Trophoblast cell (in vitro differentiated cells and primary cell): ENCODE data around the gene SANBR.

ENCODE experiments used
- DNase-seq, 2 donors: peaks; one replicate each; pipeline ENCODE4 v3.0.0-alpha.2; 2016
- H2AFZ ChIP-seq: 2 replicates; pipeline ENCODE4 v1.6.1; 2013; ENCODE audit warnings: low read length, moderate library complexity, mild to moderate bottlenecking; ENCODE audit not compliant: insufficient read depth, poor library complexity
- H2AK5ac ChIP-seq: 2 replicates; pipeline ENCODE4 v1.6.1; 2013; ENCODE audit warnings: mild to moderate bottlenecking, low read length
- H2BK120ac ChIP-seq: 2 replicates; pipeline ENCODE4 v1.6.1; 2013; ENCODE audit warnings: low read length, mild to moderate bottlenecking, moderate library complexity; ENCODE audit not compliant: insufficient read depth, poor library complexity
- H2BK12ac ChIP-seq: 2 replicates; pipeline ENCODE4 v1.6.1; 2013; ENCODE audit warnings: mild to moderate bottlenecking, low read length, moderate library complexity
- H2BK5ac ChIP-seq: 2 replicates; pipeline ENCODE4 v1.6.1; 2013; ENCODE audit warnings: low read length, low read depth, moderate library complexity, mild to moderate bottlenecking; ENCODE audit not compliant: poor library complexity
- H3K14ac ChIP-seq: 2 replicates; pipeline ENCODE4 v1.6.1; 2013; ENCODE audit warnings: mild to moderate bottlenecking, low read length
- H3K18ac ChIP-seq: 2 replicates; pipeline ENCODE4 v1.6.1; 2013; ENCODE audit warnings: mild to moderate bottlenecking, low read length
- H3K23ac ChIP-seq: 2 replicates; pipeline ENCODE4 v1.6.1; 2013; ENCODE audit warnings: low read length
- H3K27ac ChIP-seq: 2 replicates; pipeline ENCODE4 v1.5.1; 2013; ENCODE audit warnings: low read depth, mild to moderate bottlenecking, inconsistent platforms, low read length, moderate library complexity
- H3K27me3 ChIP-seq: 2 replicates; pipeline ENCODE4 v1.6.1; 2013; ENCODE audit warnings: inconsistent platforms, mild to moderate bottlenecking, low read length, moderate library complexity; ENCODE audit not compliant: insufficient read depth
- H3K36me3 ChIP-seq, 2 experiments: 1 replicate in 1 of 2; 2 replicates in 1 of 2; pipeline ENCODE4 v1.6.1; 2013; ENCODE audit warnings: low read length in 2 of 2, mild to moderate bottlenecking in 2 of 2, moderate library complexity in 1 of 2; ENCODE audit not compliant: insufficient read depth in 2 of 2, control insufficient read depth in 1 of 2
- H3K4ac ChIP-seq: 2 replicates; pipeline ENCODE4 v1.6.1; 2013; ENCODE audit warnings: low read depth, mild to moderate bottlenecking, low read length, moderate library complexity
- H3K4me1 ChIP-seq, 2 experiments: 1 replicate in 1 of 2; 2 replicates in 1 of 2; pipeline ENCODE4 v1.6.1; 2013; ENCODE audit warnings: low read length in 2 of 2, mild to moderate bottlenecking in 2 of 2, moderate library complexity in 1 of 2; ENCODE audit not compliant: insufficient read depth in 2 of 2, control insufficient read depth in 1 of 2
- H3K4me2 ChIP-seq: 2 replicates; pipeline ENCODE4 v1.6.1; 2013; ENCODE audit warnings: inconsistent platforms, mild to moderate bottlenecking, low read length, moderate library complexity
- H3K4me3 ChIP-seq: 2 replicates; pipeline ENCODE4 v1.5.1; 2013; ENCODE audit warnings: mild to moderate bottlenecking, low read depth, low read length, inconsistent platforms
- H3K79me1 ChIP-seq: one replicate; pipeline ENCODE4 v1.6.1; 2013; ENCODE audit warnings: low read length
- H3K79me2 ChIP-seq: 2 replicates; pipeline ENCODE4 v1.6.1; 2013; ENCODE audit warnings: low read length, mild to moderate bottlenecking; ENCODE audit not compliant: control insufficient read depth, insufficient read depth, poor library complexity
- H3K9ac ChIP-seq: 2 replicates; pipeline ENCODE4 v1.6.1; 2013; ENCODE audit warnings: mild to moderate bottlenecking, low read length
- H3K9me3 ChIP-seq: 2 replicates; pipeline ENCODE4 v1.6.1; 2013; ENCODE audit warnings: low read depth, mild to moderate bottlenecking, control low read depth, inconsistent platforms, low read length; ENCODE audit not compliant: insufficient read depth
- H4K12ac ChIP-seq: 2 replicates; pipeline ENCODE4 v1.6.1; 2013; ENCODE audit warnings: low read depth, mild to moderate bottlenecking, low read length, moderate library complexity
- H4K8ac ChIP-seq: 2 replicates; pipeline ENCODE4 v1.6.1; 2013; ENCODE audit warnings: low read depth, mild to moderate bottlenecking, low read length, moderate library complexity
- H4K91ac ChIP-seq: one replicate; pipeline ENCODE4 v1.6.1; 2013; ENCODE audit warnings: low read depth, mild to moderate bottlenecking, low read length, moderate library complexity
- WGBS: extraction: QIAGEN DNeasy Blood & Tissue Kit; methylation state at CpG from one replicate; pipeline ENCODE4 v1.1.7; 2013; ENCODE audit warnings: missing lambda C conversion rate; ENCODE audit not compliant: insufficient read length, insufficient coverage; ENCODE audit errors: extremely low coverage; 5-methylcytosine and 5-hydroxymethylcytosine counted together

SANBR gene

DNA sequence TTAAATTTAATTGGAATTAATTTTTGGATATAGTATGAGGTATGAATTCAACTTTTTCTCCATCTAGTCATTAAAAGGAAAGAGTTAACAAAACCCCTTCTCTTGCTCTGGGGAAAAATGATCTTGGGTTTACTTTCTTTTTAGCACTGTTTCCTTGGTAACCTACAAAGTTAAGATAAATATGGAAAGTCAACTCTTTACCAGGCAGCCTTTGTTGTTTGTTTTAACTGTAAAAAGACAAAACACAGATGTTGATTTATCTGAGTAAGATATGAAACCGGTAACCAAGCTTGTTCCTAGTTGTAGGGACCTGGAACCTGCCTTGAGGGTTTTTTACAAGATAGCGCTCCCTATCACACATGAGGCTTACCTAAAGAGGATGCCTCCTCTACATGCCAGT lies 10.1 kb upstream of the SANBR start:
- Histone ChIP-seq H2BK120ac (no peak overlapping the region), H2BK5ac (no peak overlapping the region), H3K27me3 (no peaks in the 10 kb centered on the region), H3K4ac (no peak overlapping the region), H3K36me3 (peaks cover 6 to 15% of the 10 kb centered on the region in 2 experiments), H4K12ac (no peak overlapping the region), H2AK5ac (no peak overlapping the region), H4K91ac (no peak overlapping the region), H3K18ac (no peak overlapping the region), H3K9ac (no peak overlapping the region), H3K14ac (no peak overlapping the region), H3K79me1 (no peaks in the 10 kb centered on the region), H2BK12ac (no peak overlapping the region), H3K4me3 (no peak overlapping the region), H3K27ac (no peak overlapping the region), H3K23ac (no peak overlapping the region), H3K79me2 (no peaks in the 10 kb centered on the region), H2AFZ (no peak overlapping the region), H3K4me1 (no peaks in the 10 kb centered on the region), H3K9me3 (no peaks in the 10 kb centered on the region), H3K4me2 (no peak overlapping the region), H4K8ac (no peak overlapping the region)
- no CpG with 5 or more reads among the region's 2 CpGs for WGBS
- DNase-seq: no peak

DNA sequence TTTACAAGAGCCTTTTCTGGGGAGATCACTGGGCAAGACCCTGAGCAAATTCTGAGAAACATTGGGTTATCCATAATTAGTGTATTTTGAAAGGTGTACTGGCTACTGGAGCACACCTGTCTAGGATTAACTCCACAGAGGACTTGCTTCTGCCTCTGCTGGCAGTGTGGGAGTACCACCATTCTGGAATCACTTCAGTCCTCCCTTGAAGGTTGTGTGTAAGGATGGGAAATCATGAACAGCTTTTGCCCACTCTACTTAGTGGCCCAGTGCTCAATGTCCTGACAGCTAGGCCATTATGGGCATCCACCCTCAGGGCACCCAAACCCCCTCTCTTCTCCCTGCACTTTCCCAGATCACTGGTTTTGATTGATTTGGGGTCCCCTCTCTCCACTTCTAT lies 8.1 kb upstream of the SANBR start:
- H3K27me3 ChIP-seq: no peaks in the 10 kb centered on the region
- no peak overlapping the region for H3K9ac ChIP-seq
- no peak overlapping the region for H3K14ac ChIP-seq
- no peak overlapping the region for H2AK5ac ChIP-seq
- H4K12ac ChIP-seq: no peak overlapping the region
- H3K27ac ChIP-seq: no peak overlapping the region
- no peaks in the 10 kb centered on the region for H3K79me1 ChIP-seq
- no peak overlapping the region for H2BK12ac ChIP-seq
- H3K4ac ChIP-seq: no peak overlapping the region
- DNase-seq: no peak
- no peaks in the 10 kb centered on the region for H3K4me1 ChIP-seq
- H3K4me3 ChIP-seq: no peak overlapping the region
- H4K8ac ChIP-seq: no peak overlapping the region
- no peaks in the 10 kb centered on the region for H3K79me2 ChIP-seq
- H3K36me3 ChIP-seq: peaks cover 6 to 14% of the 10 kb centered on the region in 2 experiments
- H3K23ac ChIP-seq: no peak overlapping the region
- no peak overlapping the region for H2BK120ac ChIP-seq
- H4K91ac ChIP-seq: no peak overlapping the region
- H3K18ac ChIP-seq: no peak overlapping the region
- no peak overlapping the region for H3K4me2 ChIP-seq
- H2AFZ ChIP-seq: no peak overlapping the region
- no peak overlapping the region for H2BK5ac ChIP-seq
- H3K9me3 ChIP-seq: no peaks in the 10 kb centered on the region

DNA sequence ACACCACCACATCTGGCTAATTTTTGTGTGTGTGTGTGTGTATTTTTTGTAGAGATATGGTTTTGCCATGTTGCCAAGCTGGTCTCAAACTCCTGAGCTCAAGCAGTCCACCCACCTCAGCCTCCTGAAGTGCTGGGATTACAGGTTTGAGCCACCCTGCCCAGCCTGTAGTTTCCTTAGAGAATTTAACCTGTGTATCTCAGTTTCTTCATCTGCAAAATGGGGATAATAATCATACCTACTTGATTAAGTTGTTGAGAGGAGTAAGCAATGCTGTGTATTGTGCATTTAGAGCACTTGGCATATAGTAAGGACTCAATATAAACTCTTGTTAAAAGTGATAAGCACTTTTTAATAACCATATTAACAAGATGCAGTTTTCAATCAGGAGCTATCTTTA lies 6.3 kb upstream of the SANBR start:
- no peak for DNase-seq
- Histone ChIP-seq H2AFZ (no peak overlapping the region), H4K91ac (no peak overlapping the region), H3K9ac (no peak overlapping the region), H4K12ac (no peak overlapping the region), H3K14ac (no peak overlapping the region), H3K9me3 (no peaks in the 10 kb centered on the region), H3K79me1 (no peaks in the 10 kb centered on the region), H3K36me3 (peaks cover 2 to 9% of the 10 kb centered on the region in 2 experiments), H2AK5ac (no peak overlapping the region), H3K4ac (no peak overlapping the region), H3K27ac (no peak overlapping the region), H3K79me2 (no peaks in the 10 kb centered on the region), H3K23ac (no peak overlapping the region), H3K27me3 (no peaks in the 10 kb centered on the region), H4K8ac (no peak overlapping the region), H2BK12ac (no peak overlapping the region), H3K4me1 (no peaks in the 10 kb centered on the region), H3K4me3 (no peak overlapping the region), H3K4me2 (no peak overlapping the region), H2BK120ac (no peak overlapping the region), H3K18ac (no peak overlapping the region), H2BK5ac (no peak overlapping the region)

DNA sequence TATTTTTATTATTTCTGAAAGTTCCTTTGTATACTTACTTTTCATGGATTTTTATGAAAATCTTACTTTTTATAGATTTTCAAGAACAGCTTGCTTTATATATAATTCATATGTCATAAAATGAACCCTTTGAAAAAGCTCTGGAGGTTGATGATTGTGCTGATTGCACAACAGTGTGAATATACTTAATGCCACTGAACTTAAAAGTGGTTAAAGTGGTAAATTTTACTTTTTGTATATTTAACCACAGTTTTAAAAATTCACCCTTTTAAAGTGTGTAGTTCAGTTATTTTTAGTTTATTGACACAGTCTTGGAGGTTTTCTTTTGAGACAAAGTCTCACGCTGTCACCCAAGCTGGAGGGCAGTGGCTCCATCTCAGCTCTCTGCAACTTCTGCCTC lies 8.4 kb downstream of the SANBR start:
- no peaks in the 10 kb centered on the region for H3K79me1 ChIP-seq
- no CpG with 5 or more reads among the region's 1 CpG for WGBS
- no peak overlapping the region for H2AFZ ChIP-seq
- peaks cover 20 to 23% of the 10 kb centered on the region in 2 experiments for H3K36me3 ChIP-seq
- H3K27me3 ChIP-seq: no peaks in the 10 kb centered on the region
- DNase-seq: no peak
- H3K27ac ChIP-seq: no peak overlapping the region
- no peak overlapping the region for H4K91ac ChIP-seq
- H2BK5ac ChIP-seq: no peak overlapping the region
- no peak overlapping the region for H3K9ac ChIP-seq
- no peak overlapping the region for H3K4ac ChIP-seq
- H3K4me1 ChIP-seq: no peaks in the 10 kb centered on the region
- no peak overlapping the region for H4K12ac ChIP-seq
- no peaks in the 10 kb centered on the region for H3K9me3 ChIP-seq
- no peak overlapping the region for H2BK120ac ChIP-seq
- H3K23ac ChIP-seq: no peak overlapping the region
- no peak overlapping the region for H3K14ac ChIP-seq
- H3K4me2 ChIP-seq: no peak overlapping the region
- no peak overlapping the region for H4K8ac ChIP-seq
- no peaks in the 10 kb centered on the region for H3K79me2 ChIP-seq
- no peak overlapping the region for H3K4me3 ChIP-seq
- H3K18ac ChIP-seq: no peak overlapping the region
- no peak overlapping the region for H2BK12ac ChIP-seq
- H2AK5ac ChIP-seq: no peak overlapping the region

DNA sequence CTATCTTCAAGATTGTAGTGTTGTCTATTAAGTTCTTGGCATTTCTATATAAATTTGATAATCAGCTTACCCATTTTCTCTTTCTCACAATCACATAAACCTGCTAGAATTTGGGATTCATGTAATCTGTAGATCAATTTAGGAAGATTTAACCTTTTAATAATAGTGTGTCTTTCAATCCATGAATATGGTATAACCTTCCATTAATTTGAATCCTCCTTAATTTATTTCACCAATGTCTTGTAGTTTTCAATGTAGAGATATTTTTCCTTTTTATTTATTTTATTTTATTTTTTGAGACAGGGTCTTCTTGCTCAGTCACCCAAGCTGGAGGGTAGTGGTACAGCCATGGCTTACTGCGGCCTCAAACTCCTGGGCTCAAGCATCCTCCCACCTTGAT lies 20.2 kb downstream of the SANBR start:
- Histone ChIP-seq H3K36me3 (peaks cover 16 to 19% of the 10 kb centered on the region in 2 experiments), H3K4ac (no peak overlapping the region), H2BK12ac (no peak overlapping the region), H3K4me2 (no peak overlapping the region), H3K14ac (no peak overlapping the region), H3K27me3 (no peaks in the 10 kb centered on the region), H3K23ac (no peak overlapping the region), H3K9me3 (no peaks in the 10 kb centered on the region), H2BK5ac (no peak overlapping the region), H3K79me1 (no peaks in the 10 kb centered on the region), H2AK5ac (no peak overlapping the region), H2AFZ (no peak overlapping the region), H3K9ac (no peak overlapping the region), H4K12ac (no peak overlapping the region), H3K79me2 (no peaks in the 10 kb centered on the region), H2BK120ac (no peak overlapping the region), H3K18ac (no peak overlapping the region), H3K4me1 (no peaks in the 10 kb centered on the region), H4K91ac (no peak overlapping the region), H4K8ac (no peak overlapping the region), H3K27ac (no peak overlapping the region), H3K4me3 (no peak overlapping the region)
- no peak for DNase-seq
- WGBS: no CpG with 5 or more reads among the region's 1 CpG
